Measurements from ENCODE around the gene GAMT.
"Not testable (repeated sequence)": the region's sequence is repeated elsewhere in the genome, so short reads cannot be mapped to it uniquely, and the experiment has no call there.

Gene GAMT

GRCh38 chr19:1401138-1401888 is at the start of gene GAMT:
Gene GAMT (minus strand): TSS chr19:1401542. CDS start chr19:1401476, 66 bp downstream.
- peak in 1 of 2 donors; percentile 45 for DNase-seq (ENCODE audit: low read depth in 1 of 2, low spot score in 1 of 2)

GRCh38 chr19:1449467-1450442 is 48.4 kb upstream of the GAMT start, which contains the start of gene APC2:
Gene APC2 (plus strand): TSS chr19:1450121. CDS start chr19:1453002, 2,881 bp downstream.
- no peak for DNase-seq (ENCODE audit: low read depth in 1 of 2, low spot score in 1 of 2)

- no peak for DNase-seq (ENCODE audit: low read depth in 1 of 2, low spot score in 1 of 2)
These were observed 46.6 kb upstream of the GAMT start for GRCh38 chr19:1447944-1448343.

GRCh38 chr19:1447504-1447903 is 46.2 kb upstream of the GAMT start:
- DNase-seq (ENCODE audit: low read depth in 1 of 2, low spot score in 1 of 2) = no peak

- DNase-seq (ENCODE audit: low read depth in 1 of 2, low spot score in 1 of 2) = no peak
These were observed 45.6 kb upstream of the GAMT start for GRCh38 chr19:1446713-1447481.

GRCh38 chr19:1445932-1446712 is 44.8 kb upstream of the GAMT start:
- no peak for DNase-seq (ENCODE audit: low read depth in 1 of 2, low spot score in 1 of 2)

- DNase-seq (ENCODE audit: low read depth in 1 of 2, low spot score in 1 of 2) = peak; percentile 48 to 61
These were observed 44.0 kb upstream of the GAMT start for GRCh38 chr19:1445185-1445931.

- DNase-seq (ENCODE audit: low read depth in 1 of 2, low spot score in 1 of 2) = no peak
These were observed 40.5 kb upstream of the GAMT start for GRCh38 chr19:1441677-1442438.

- DNase-seq (ENCODE audit: low read depth in 1 of 2, low spot score in 1 of 2) = no peak
These were observed 39.7 kb upstream of the GAMT start for GRCh38 chr19:1441022-1441426.

- no peak for DNase-seq (ENCODE audit: low read depth in 1 of 2, low spot score in 1 of 2)
These were observed 39.1 kb upstream of the GAMT start for GRCh38 chr19:1440418-1440801.

- DNase-seq (ENCODE audit: low read depth in 1 of 2, low spot score in 1 of 2) = not testable (repeated sequence)
These were observed 38.4 kb upstream of the GAMT start for GRCh38 chr19:1439525-1440417.

GRCh38 chr19:1438933-1439354 is 37.6 kb upstream of the GAMT start:
- no peak for DNase-seq (ENCODE audit: low read depth in 1 of 2, low spot score in 1 of 2)

GRCh38 chr19:1438035-1438932 is 36.9 kb upstream of the GAMT start, which contains the start of gene RPS15:
Gene RPS15 (plus strand): TSS chr19:1438396. CDS start chr19:1438426, 30 bp downstream.
- DNase-seq (ENCODE audit: low read depth in 1 of 2, low spot score in 1 of 2) = peak; percentile 92 to 95

GRCh38 chr19:1437609-1438008 is 36.3 kb upstream of the GAMT start:
- DNase-seq (ENCODE audit: low read depth in 1 of 2, low spot score in 1 of 2) = no peak

- DNase-seq (ENCODE audit: low read depth in 1 of 2, low spot score in 1 of 2) = no peak
These were observed 34.1 kb upstream of the GAMT start for GRCh38 chr19:1435378-1435989.

GRCh38 chr19:1434577-1435060 is 33.3 kb upstream of the GAMT start:
- no peak for DNase-seq (ENCODE audit: low read depth in 1 of 2, low spot score in 1 of 2)

Measured in activated T-helper 1 cell treated with anti-CD3 and anti-CD28 coated beads, Interleukin-2, amount 50 U/mL, for 16 hours (primary cell).